GM23338 (cell line): ENCODE data around the gene SASH3. TPM values are rescaled to one million over a fixed set of nuclear protein-coding genes. Genes with fewer than 3 reads are reported as not detected.

Source experiments
- ATAC-seq: fragments of 200-7000 bp; cut with Tn5 transposase; 3 replicates; pipeline ENCODE4 v1.9.1; 2020
- DNase-seq: peaks from one replicate; pipeline ENCODE4 v3.0.0-alpha.2; 2015; ENCODE audit warnings: low spot score
- H2AFZ ChIP-seq: fragments of 200-600 bp; sonication (generic); 2 replicates; pipeline ENCODE4 v1.8.0; 2016; ENCODE audit warnings: antibody characterized with exemption, mild to moderate bottlenecking, moderate library complexity
- H3F3A ChIP-seq: fragments of 200-600 bp; sonication (generic); replicated peaks from 2 replicates; pipeline ENCODE4 v1.8.0; 2017; ENCODE audit warnings: antibody characterized with exemption, mixed run types, low read depth
- H3K27ac ChIP-seq: fragments of 200-600 bp; sonication (generic); 2 replicates; pipeline ENCODE4 v1.6.1; 2016; ENCODE audit warnings: low read depth
- H3K27me3 ChIP-seq: fragments of 200-600 bp; sonication (generic); 2 replicates; pipeline ENCODE4 v1.8.0; 2016; ENCODE audit warnings: mild to moderate bottlenecking, mixed run types, moderate library complexity; ENCODE audit not compliant: insufficient read depth
- H3K36me3 ChIP-seq: fragments of 200-600 bp; sonication (generic); 2 replicates; pipeline ENCODE4 v1.8.0; 2016; ENCODE audit warnings: mild to moderate bottlenecking; ENCODE audit not compliant: insufficient read depth
- H3K4me1 ChIP-seq: fragments of 200-600 bp; sonication (generic); 2 replicates; pipeline ENCODE4 v1.8.0; 2016; ENCODE audit warnings: mild to moderate bottlenecking, moderate library complexity; ENCODE audit not compliant: insufficient read depth
- H3K4me2 ChIP-seq: fragments of 200-600 bp; sonication (generic); 2 replicates; pipeline ENCODE4 v1.7.1; 2017; ENCODE audit warnings: mixed run types
- H3K4me3 ChIP-seq: fragments of 200-600 bp; sonication (generic); 2 replicates; pipeline ENCODE4 v1.6.1; 2016; ENCODE audit warnings: mixed run types
- H3K79me2 ChIP-seq: fragments of 200-600 bp; sonication (generic); replicated peaks from 2 replicates; pipeline ENCODE4 v1.8.0; 2017; ENCODE audit warnings: mild to moderate bottlenecking; ENCODE audit not compliant: insufficient read depth
- H3K9me2 ChIP-seq: fragments of 200-600 bp; sonication (generic); 2 replicates; pipeline ENCODE4 v1.8.0; 2017; ENCODE audit not compliant: insufficient read depth
- H4K20me1 ChIP-seq: fragments of 200-600 bp; sonication (generic); replicated peaks from 2 replicates; pipeline ENCODE4 v1.8.0; 2017; ENCODE audit warnings: mild to moderate bottlenecking; ENCODE audit not compliant: insufficient read depth
- H3K27ac Mint-ChIP-seq: 2 replicates; pipeline ENCODE4 v1.8.0; 2020; ENCODE audit warnings: inconsistent platforms, mild to moderate bottlenecking, moderate library complexity, mixed read lengths
- H3K27me3 Mint-ChIP-seq: 3 replicates; pipeline ENCODE4 v1.8.0; 2022; ENCODE audit warnings: low read depth, mild to moderate bottlenecking, moderate library complexity, mixed read lengths, inconsistent platforms; ENCODE audit not compliant: insufficient read depth, poor library complexity
- H3K36me3 Mint-ChIP-seq: 3 replicates; pipeline ENCODE4 v1.8.0; 2021; ENCODE audit warnings: low read depth, mild to moderate bottlenecking, inconsistent platforms, moderate library complexity, mixed read lengths
- H3K4me1 Mint-ChIP-seq: 3 replicates; pipeline ENCODE4 v1.8.0; 2020; ENCODE audit warnings: mild to moderate bottlenecking, inconsistent platforms, mixed read lengths
- H3K4me3 Mint-ChIP-seq: 3 replicates; pipeline ENCODE4 v1.8.0; 2021; ENCODE audit warnings: moderate library complexity, mild to moderate bottlenecking, inconsistent platforms, mixed read lengths
- H3K9me3 Mint-ChIP-seq: 3 replicates; pipeline ENCODE4 v1.8.0; 2020; ENCODE audit warnings: moderate library complexity, mild to moderate bottlenecking, inconsistent platforms, mixed read lengths
- CREB1 ChIP-seq: fragments of 250-450 bp; sonication (Bioruptor Pico); IDR thresholded peaks from 2 replicates; pipeline ENCODE4 v1.5.0; 2020; ENCODE audit warnings: low read depth, mild to moderate bottlenecking, moderate library complexity
- EZH2 ChIP-seq: fragments of 200-600 bp; sonication (generic); IDR thresholded peaks from one replicate; pipeline ENCODE4 v1.8.0; 2017; ENCODE audit warnings: antibody characterized with exemption, mild to moderate bottlenecking, low read depth; ENCODE audit not compliant: unreplicated experiment
- EZH2phosphoT487 ChIP-seq: fragments of 200-600 bp; sonication (generic); IDR thresholded peaks from one replicate; pipeline ENCODE4 v1.8.1; 2018; ENCODE audit warnings: antibody characterized with exemption; ENCODE audit not compliant: unreplicated experiment
- JUNB ChIP-seq: IDR thresholded peaks from one replicate; pipeline ENCODE4 v1.6.1; 2016; ENCODE audit warnings: antibody characterized with exemption; ENCODE audit not compliant: unreplicated experiment
- NANOG ChIP-seq: IDR thresholded peaks from 2 replicates; pipeline ENCODE4 v1.6.1; 2016; ENCODE audit warnings: antibody characterized with exemption, borderline replicate concordance
- POLR2AphosphoS5 ChIP-seq: IDR thresholded peaks from 2 replicates; pipeline ENCODE4 v1.6.1; 2016; ENCODE audit warnings: antibody characterized with exemption, low read depth
- STAT1 ChIP-seq: IDR thresholded peaks from one replicate; pipeline ENCODE4 v1.6.1; 2016; ENCODE audit warnings: antibody characterized with exemption; ENCODE audit not compliant: unreplicated experiment
- ZNF114 ChIP-seq: fragments of 250-450 bp; sonication (Bioruptor Pico); IDR thresholded peaks from 2 replicates; pipeline ENCODE4 v1.5.0; 2020; ENCODE audit warnings: mild to moderate bottlenecking, moderate library complexity
- ZNF331 ChIP-seq: fragments of 250-450 bp; sonication (Bioruptor Pico); IDR thresholded peaks from 2 replicates; pipeline ENCODE4 v1.5.0; 2020; ENCODE audit warnings: low read depth, mild to moderate bottlenecking, moderate library complexity
- polyA plus RNA-seq: library from polyadenylated mRNA; unstranded; fragments of >200 nt; fragmentation: Nextera tagmentation; extraction: Ambion mirVana; gene quantifications from 2 replicates; pipeline ENCODE4 v1.2.1, GENCODE V29; 2016
- total RNA-seq: library from RNA; depleted of rRNA; stranded (reverse); fragments of >200 nt; shearing (Covaris generic); gene quantifications from 2 replicates; pipeline ENCODE4 v1.2.3, GENCODE V29; 2014
- TF ChIP-seq, protein P1 (sequence below), 2 experiments: fragments of 200-600 bp in 1 of 2; sonication (generic) in 1 of 2; conservative IDR thresholded peaks; 2 replicates each; pipeline versions ENCODE4 v1.5.1 to v1.6.1; 2016 to 2017; ENCODE audit warnings: antibody characterized with exemption in 2 of 2, low read depth in 2 of 2, mild to moderate bottlenecking in 2 of 2, moderate library complexity in 1 of 2
- TF ChIP-seq, protein P2 (sequence below): IDR thresholded peaks from one replicate; pipeline ENCODE4 v1.6.1; 2018; ENCODE audit warnings: antibody characterized with exemption; ENCODE audit not compliant: unreplicated experiment
- TF ChIP-seq, protein P3 (sequence below): fragments of 250-450 bp; sonication (Bioruptor Pico); IDR thresholded peaks from 2 replicates; pipeline ENCODE4 v1.5.0; 2020; ENCODE audit warnings: mild to moderate bottlenecking, moderate library complexity
- TF ChIP-seq, protein P4 (sequence below): IDR thresholded peaks from 2 replicates; pipeline ENCODE4 v1.6.1; 2016; ENCODE audit warnings: antibody characterized with exemption

SASH3 gene
- total and polyA plus RNA-seq, 2 experiments from 2014 or later = 0.18 TPM; not detected in 1

- Mint-ChIP-seq H3K4me1 (no peaks in the 10 kb centered on the region), H3K27ac (no peak overlapping the region), H3K36me3 (peaks cover 21% of the 10 kb centered on the region), H3K27me3 (no peaks in the 10 kb centered on the region), H3K4me3 (no peak overlapping the region), H3K9me3 (no peaks in the 10 kb centered on the region; the same call in 2 of the 3 replicates)
- ATAC-seq (no peak), DNase-seq (no peak)
- Histone ChIP-seq H4K20me1 (no peaks in the 10 kb centered on the region), H3K4me1 (no peaks in the 10 kb centered on the region), H3K27me3 (no peaks in the 10 kb centered on the region), H2AFZ (no peak overlapping the region), H3K79me2 (no peaks in the 10 kb centered on the region), H3K4me3 (no peak overlapping the region), H3K36me3 (no peaks in the 10 kb centered on the region), H3K27ac (no peak overlapping the region), H3F3A (no peaks in the 10 kb centered on the region), H3K4me2 (no peak overlapping the region), H3K9me2 (no peaks in the 10 kb centered on the region)
- TF ChIP-seq, protein P1, sequence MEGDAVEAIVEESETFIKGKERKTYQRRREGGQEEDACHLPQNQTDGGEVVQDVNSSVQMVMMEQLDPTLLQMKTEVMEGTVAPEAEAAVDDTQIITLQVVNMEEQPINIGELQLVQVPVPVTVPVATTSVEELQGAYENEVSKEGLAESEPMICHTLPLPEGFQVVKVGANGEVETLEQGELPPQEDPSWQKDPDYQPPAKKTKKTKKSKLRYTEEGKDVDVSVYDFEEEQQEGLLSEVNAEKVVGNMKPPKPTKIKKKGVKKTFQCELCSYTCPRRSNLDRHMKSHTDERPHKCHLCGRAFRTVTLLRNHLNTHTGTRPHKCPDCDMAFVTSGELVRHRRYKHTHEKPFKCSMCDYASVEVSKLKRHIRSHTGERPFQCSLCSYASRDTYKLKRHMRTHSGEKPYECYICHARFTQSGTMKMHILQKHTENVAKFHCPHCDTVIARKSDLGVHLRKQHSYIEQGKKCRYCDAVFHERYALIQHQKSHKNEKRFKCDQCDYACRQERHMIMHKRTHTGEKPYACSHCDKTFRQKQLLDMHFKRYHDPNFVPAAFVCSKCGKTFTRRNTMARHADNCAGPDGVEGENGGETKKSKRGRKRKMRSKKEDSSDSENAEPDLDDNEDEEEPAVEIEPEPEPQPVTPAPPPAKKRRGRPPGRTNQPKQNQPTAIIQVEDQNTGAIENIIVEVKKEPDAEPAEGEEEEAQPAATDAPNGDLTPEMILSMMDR (conservative IDR thresholded peaks at IDR 0.05; ENCODE audit: low read depth in 2 of 2) = no peak
- TF ChIP-seq STAT1 (no peak), JUNB (no peak), POLR2AphosphoS5 (no peak), EZH2 (no peak), CREB1 (CRISPR knock-in tag) (no peak), NANOG (no peak), ZNF331 (no peak), EZH2phosphoT487 (no peak), ZNF114 (CRISPR knock-in tag) (no peak)
- TF ChIP-seq, protein P2, sequence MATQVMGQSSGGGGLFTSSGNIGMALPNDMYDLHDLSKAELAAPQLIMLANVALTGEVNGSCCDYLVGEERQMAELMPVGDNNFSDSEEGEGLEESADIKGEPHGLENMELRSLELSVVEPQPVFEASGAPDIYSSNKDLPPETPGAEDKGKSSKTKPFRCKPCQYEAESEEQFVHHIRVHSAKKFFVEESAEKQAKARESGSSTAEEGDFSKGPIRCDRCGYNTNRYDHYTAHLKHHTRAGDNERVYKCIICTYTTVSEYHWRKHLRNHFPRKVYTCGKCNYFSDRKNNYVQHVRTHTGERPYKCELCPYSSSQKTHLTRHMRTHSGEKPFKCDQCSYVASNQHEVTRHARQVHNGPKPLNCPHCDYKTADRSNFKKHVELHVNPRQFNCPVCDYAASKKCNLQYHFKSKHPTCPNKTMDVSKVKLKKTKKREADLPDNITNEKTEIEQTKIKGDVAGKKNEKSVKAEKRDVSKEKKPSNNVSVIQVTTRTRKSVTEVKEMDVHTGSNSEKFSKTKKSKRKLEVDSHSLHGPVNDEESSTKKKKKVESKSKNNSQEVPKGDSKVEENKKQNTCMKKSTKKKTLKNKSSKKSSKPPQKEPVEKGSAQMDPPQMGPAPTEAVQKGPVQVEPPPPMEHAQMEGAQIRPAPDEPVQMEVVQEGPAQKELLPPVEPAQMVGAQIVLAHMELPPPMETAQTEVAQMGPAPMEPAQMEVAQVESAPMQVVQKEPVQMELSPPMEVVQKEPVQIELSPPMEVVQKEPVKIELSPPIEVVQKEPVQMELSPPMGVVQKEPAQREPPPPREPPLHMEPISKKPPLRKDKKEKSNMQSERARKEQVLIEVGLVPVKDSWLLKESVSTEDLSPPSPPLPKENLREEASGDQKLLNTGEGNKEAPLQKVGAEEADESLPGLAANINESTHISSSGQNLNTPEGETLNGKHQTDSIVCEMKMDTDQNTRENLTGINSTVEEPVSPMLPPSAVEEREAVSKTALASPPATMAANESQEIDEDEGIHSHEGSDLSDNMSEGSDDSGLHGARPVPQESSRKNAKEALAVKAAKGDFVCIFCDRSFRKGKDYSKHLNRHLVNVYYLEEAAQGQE = no peak
- TF ChIP-seq, protein P3, sequence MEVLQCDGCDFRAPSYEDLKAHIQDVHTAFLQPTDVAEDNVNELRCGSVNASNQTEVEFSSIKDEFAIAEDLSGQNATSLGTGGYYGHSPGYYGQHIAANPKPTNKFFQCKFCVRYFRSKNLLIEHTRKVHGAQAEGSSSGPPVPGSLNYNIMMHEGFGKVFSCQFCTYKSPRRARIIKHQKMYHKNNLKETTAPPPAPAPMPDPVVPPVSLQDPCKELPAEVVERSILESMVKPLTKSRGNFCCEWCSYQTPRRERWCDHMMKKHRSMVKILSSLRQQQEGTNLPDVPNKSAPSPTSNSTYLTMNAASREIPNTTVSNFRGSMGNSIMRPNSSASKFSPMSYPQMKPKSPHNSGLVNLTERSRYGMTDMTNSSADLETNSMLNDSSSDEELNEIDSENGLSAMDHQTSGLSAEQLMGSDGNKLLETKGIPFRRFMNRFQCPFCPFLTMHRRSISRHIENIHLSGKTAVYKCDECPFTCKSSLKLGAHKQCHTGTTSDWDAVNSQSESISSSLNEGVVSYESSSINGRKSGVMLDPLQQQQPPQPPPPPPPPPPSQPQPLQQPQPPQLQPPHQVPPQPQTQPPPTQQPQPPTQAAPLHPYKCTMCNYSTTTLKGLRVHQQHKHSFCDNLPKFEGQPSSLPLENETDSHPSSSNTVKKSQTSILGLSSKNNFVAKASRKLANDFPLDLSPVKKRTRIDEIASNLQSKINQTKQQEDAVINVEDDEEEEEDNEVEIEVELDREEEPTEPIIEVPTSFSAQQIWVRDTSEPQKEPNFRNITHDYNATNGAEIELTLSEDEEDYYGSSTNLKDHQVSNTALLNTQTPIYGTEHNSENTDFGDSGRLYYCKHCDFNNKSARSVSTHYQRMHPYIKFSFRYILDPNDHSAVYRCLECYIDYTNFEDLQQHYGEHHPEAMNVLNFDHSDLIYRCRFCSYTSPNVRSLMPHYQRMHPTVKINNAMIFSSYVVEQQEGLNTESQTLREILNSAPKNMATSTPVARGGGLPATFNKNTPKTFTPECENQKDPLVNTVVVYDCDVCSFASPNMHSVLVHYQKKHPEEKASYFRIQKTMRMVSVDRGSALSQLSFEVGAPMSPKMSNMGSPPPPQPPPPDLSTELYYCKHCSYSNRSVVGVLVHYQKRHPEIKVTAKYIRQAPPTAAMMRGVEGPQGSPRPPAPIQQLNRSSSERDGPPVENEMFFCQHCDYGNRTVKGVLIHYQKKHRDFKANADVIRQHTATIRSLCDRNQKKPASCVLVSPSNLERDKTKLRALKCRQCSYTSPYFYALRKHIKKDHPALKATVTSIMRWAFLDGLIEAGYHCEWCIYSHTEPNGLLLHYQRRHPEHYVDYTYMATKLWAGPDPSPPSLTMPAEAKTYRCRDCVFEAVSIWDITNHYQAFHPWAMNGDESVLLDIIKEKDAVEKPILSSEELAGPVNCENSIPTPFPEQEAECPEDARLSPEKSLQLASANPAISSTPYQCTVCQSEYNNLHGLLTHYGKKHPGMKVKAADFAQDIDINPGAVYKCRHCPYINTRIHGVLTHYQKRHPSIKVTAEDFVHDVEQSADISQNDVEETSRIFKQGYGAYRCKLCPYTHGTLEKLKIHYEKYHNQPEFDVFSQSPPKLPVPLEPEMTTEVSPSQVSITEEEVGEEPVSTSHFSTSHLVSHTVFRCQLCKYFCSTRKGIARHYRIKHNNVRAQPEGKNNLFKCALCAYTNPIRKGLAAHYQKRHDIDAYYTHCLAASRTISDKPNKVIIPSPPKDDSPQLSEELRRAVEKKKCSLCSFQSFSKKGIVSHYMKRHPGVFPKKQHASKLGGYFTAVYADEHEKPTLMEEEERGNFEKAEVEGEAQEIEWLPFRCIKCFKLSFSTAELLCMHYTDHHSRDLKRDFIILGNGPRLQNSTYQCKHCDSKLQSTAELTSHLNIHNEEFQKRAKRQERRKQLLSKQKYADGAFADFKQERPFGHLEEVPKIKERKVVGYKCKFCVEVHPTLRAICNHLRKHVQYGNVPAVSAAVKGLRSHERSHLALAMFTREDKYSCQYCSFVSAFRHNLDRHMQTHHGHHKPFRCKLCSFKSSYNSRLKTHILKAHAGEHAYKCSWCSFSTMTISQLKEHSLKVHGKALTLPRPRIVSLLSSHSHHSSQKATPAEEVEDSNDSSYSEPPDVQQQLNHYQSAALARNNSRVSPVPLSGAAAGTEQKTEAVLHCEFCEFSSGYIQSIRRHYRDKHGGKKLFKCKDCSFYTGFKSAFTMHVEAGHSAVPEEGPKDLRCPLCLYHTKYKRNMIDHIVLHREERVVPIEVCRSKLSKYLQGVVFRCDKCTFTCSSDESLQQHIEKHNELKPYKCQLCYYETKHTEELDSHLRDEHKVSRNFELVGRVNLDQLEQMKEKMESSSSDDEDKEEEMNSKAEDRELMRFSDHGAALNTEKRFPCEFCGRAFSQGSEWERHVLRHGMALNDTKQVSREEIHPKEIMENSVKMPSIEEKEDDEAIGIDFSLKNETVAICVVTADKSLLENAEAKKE (CRISPR knock-in tag) = no peak
- TF ChIP-seq, protein P4, sequence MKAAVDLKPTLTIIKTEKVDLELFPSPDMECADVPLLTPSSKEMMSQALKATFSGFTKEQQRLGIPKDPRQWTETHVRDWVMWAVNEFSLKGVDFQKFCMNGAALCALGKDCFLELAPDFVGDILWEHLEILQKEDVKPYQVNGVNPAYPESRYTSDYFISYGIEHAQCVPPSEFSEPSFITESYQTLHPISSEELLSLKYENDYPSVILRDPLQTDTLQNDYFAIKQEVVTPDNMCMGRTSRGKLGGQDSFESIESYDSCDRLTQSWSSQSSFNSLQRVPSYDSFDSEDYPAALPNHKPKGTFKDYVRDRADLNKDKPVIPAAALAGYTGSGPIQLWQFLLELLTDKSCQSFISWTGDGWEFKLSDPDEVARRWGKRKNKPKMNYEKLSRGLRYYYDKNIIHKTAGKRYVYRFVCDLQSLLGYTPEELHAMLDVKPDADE = no peak
These were observed 23.1 kb downstream of the SASH3 start for GRCh38 chrX:129802863-129803262.
